Mammary epithelial cell (primary cell): ENCODE measurements around the gene PRM3.

Experiments used
- CTCF ChIP-seq, 2 donors: IDR thresholded peaks in 1 of 2; conservative IDR thresholded peaks in 1 of 2; 2 replicates each; pipeline ENCODE4 v1.5.1; 2011 to 2012; ENCODE audit warnings: inconsistent platforms in 2 of 2, low read length in 2 of 2, mild to moderate bottlenecking in 2 of 2, control low read depth in 1 of 2, low read depth in 1 of 2; ENCODE audit not compliant: insufficient read depth in 1 of 2; ENCODE audit errors: extremely low read depth in 1 of 2
- EZH2 ChIP-seq: IDR thresholded peaks from 2 replicates; pipeline ENCODE4 v1.6.1; 2012; ENCODE audit warnings: low read length, inconsistent platforms, borderline replicate concordance

DNA sequence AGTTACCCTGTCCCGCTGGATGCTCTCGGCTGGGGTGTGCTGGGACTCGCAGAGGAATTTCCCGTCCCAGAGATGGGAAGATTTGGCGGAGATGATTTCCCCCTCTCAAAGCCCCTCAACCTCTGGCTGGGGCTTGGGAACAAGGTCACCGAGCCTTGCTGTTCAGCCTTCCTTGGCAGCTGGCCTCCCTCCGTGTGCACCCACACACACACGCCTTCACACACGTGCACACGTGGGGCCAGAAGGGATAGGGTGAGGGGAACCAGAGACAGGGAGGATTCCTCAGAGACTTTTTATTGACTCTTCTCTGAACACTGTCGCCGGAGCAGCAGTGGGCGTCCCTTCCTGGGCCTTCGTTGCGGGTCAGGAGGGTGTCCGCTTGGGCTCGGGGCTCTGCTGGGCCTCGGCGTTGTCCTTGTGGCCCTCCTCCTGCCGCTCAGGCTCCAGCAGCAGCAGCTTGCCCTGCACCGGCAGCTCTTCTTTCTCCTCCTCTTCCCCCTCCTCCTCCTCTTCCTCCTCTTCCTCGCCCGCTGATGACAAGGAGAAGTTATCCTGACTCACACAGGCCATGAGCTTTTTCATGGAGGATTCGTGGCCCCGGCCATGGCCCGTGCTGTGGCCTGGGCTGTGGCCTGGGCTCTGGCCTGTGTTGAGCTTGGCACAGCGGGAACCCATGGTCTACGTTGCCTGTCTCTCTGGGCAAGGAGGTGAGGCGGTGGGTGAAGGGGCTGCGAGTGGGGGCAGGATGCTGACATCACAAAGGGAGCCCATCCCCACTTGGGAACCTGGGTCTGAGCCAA is at the start of gene PRM3:
- TF ChIP-seq CTCF (conservative IDR thresholded peaks at IDR 0.05 in 1 of 2, IDR thresholded peaks at IDR 0.05 in 1 of 2; ENCODE audit: extremely low read depth in 1 of 2, insufficient read depth in 1 of 2, low read depth in 1 of 2, low read length in 2 of 2) = no peak
- no peak for TF ChIP-seq EZH2
